ENCODE measurements around the gene SFXN5. TPM values are rescaled to one million over a fixed set of nuclear protein-coding genes. Genes with fewer than 3 reads are reported as not detected.

The SFXN5 gene
- total RNA-seq, 1 donor from 2014 or later = 21.8 TPM

DNA sequence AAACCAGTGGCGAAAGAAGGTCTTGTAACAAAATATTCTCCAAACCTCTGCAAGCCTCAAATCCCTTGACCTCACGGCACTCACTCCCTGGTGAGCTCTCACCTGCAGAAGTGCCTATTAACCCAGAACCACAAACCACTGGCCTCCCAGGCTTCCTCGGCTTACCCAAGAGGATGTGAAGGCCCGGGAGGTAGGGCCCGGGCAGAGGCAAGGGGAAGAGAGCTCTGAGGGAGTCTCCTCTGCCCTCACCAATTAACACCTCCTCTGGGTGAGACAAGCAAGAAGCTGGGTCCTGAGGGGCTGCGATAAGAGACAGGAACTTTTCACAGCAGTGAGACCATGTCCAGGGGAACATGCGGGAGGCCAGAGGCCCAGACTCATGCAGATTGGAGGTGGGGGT, 100.5 kb downstream of the SFXN5 start:
- H3K27ac Mint-ChIP-seq (ENCODE audit: unreplicated experiment) = no peak overlapping the region
- no peaks in the 10 kb centered on the region for H3K27me3 Mint-ChIP-seq (ENCODE audit: low read depth)
- H3K36me3 Mint-ChIP-seq (ENCODE audit: low read depth) = no peaks in the 10 kb centered on the region

DNA sequence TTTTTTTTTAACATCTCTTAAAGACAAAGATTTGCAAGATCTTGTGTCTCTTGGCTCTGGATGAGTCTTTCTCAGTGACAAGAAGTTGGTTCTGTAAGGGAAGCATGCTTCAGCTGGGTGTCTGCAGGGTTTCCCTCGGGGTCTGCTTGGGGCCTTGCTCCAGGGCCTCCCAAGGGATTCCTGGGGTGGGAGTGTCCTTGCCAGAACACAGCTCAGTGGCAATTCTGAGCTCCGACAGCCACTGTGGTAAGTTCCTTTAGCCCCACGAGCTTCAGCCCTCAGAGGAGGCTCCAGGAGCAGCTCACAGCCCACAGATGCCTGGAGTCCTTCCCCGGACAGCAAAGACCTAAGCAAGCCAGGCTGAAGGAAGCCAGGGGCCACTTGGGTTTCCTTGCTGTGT, 101.8 kb downstream of the SFXN5 start:
- TF ChIP-seq, protein P1, sequence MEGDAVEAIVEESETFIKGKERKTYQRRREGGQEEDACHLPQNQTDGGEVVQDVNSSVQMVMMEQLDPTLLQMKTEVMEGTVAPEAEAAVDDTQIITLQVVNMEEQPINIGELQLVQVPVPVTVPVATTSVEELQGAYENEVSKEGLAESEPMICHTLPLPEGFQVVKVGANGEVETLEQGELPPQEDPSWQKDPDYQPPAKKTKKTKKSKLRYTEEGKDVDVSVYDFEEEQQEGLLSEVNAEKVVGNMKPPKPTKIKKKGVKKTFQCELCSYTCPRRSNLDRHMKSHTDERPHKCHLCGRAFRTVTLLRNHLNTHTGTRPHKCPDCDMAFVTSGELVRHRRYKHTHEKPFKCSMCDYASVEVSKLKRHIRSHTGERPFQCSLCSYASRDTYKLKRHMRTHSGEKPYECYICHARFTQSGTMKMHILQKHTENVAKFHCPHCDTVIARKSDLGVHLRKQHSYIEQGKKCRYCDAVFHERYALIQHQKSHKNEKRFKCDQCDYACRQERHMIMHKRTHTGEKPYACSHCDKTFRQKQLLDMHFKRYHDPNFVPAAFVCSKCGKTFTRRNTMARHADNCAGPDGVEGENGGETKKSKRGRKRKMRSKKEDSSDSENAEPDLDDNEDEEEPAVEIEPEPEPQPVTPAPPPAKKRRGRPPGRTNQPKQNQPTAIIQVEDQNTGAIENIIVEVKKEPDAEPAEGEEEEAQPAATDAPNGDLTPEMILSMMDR (conservative IDR thresholded peaks at IDR 0.05) = no peak
- H3K9me3 Mint-ChIP-seq = no peaks in the 10 kb centered on the region
- peaks cover 5% of the 10 kb centered on the region for H3K4me1 Mint-ChIP-seq
- DNase-seq (ENCODE audit: low read depth, low spot score) = no peak
- no peak overlapping the region for H3K27ac Mint-ChIP-seq (ENCODE audit: unreplicated experiment)
- H3K36me3 Mint-ChIP-seq (ENCODE audit: low read depth) = no peaks in the 10 kb centered on the region
- no peak overlapping the region for H3K4me3 Mint-ChIP-seq
- no peaks in the 10 kb centered on the region for H3K27me3 Mint-ChIP-seq (ENCODE audit: low read depth)

More for the DNA sequence above, 100.5 kb downstream of the SFXN5 start:
- TF ChIP-seq, protein P1 (conservative IDR thresholded peaks at IDR 0.05) = no peak
- Mint-ChIP-seq H3K4me1 (peaks cover 5% of the 10 kb centered on the region), H3K4me3 (no peak overlapping the region), H3K9me3 (no peaks in the 10 kb centered on the region)
- no peak for DNase-seq (ENCODE audit: low read depth, low spot score)

DNA sequence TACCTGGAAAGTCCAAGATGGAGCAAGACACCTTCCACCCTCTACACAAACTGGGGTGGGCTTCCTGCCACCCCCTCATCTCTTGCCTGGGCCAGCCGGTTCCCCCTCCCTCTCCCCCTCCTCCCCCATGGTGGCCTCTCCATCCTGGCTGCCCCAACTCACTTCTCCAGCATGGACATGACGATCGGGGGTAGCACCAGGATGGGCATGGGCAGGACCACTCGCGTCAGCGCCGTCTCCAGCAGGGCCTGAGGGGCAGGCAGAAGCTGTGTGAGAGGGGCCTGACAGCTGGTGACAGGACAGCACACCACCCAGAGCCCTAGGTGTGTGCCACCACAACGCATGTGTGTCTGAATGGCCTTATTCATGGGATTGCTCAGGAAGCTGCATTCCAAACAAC, 103.2 kb downstream of the SFXN5 start:
- Mint-ChIP-seq H3K27me3 (ENCODE audit: low read depth) (no peaks in the 10 kb centered on the region), H3K36me3 (ENCODE audit: low read depth) (no peaks in the 10 kb centered on the region), H3K27ac (ENCODE audit: unreplicated experiment) (no peak overlapping the region), H3K9me3 (no peaks in the 10 kb centered on the region), H3K4me1 (peaks cover 5% of the 10 kb centered on the region), H3K4me3 (no peak overlapping the region)
- no peak for DNase-seq (ENCODE audit: low read depth, low spot score)
- TF ChIP-seq, protein P1 (conservative IDR thresholded peaks at IDR 0.05) = no peak

DNA sequence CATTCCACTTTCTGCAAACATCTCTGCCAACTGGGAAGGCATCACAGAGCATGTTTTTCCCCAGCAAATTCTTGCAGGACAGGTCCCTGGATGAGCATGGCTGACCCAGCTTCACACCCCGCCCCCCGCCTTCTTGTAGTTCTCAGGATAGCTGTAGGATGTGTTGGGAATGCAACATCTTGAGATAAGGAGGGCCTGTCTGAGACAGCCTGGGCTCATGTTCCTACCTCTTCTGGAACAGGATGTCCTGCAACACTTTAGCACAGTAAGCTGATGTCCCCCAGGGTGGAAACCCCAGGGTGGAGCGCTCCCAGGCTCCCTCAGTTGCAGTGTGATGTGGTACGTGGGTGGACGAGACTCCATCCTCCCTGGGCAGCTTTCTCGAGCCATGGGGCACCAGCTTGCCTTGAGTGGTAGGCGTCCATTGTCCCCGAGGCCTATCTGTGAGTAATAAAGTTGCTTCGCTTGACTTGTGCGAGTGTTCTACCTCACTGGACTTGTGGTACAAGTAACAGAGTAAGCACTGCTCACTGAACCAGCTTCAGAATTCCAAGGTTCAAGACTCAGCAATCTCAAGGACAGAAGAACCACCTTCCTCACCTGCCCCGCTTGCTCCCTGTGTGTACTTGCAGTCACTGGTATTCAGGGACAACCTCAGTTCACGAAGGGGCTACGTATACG, 105.6 kb downstream of the SFXN5 start:
- H3K27me3 Mint-ChIP-seq (ENCODE audit: low read depth) = peaks cover 2% of the 10 kb centered on the region
- H3K9me3 Mint-ChIP-seq = no peaks in the 10 kb centered on the region
- H3K36me3 Mint-ChIP-seq (ENCODE audit: low read depth) = peaks cover under 1% of the 10 kb centered on the region
- no peak for DNase-seq (ENCODE audit: low read depth, low spot score)
- TF ChIP-seq, protein P1 (conservative IDR thresholded peaks at IDR 0.05) = no peak
- no peak overlapping the region for H3K27ac Mint-ChIP-seq (ENCODE audit: unreplicated experiment)
- peaks cover 6% of the 10 kb centered on the region for H3K4me1 Mint-ChIP-seq
- no peak overlapping the region for H3K4me3 Mint-ChIP-seq

DNA sequence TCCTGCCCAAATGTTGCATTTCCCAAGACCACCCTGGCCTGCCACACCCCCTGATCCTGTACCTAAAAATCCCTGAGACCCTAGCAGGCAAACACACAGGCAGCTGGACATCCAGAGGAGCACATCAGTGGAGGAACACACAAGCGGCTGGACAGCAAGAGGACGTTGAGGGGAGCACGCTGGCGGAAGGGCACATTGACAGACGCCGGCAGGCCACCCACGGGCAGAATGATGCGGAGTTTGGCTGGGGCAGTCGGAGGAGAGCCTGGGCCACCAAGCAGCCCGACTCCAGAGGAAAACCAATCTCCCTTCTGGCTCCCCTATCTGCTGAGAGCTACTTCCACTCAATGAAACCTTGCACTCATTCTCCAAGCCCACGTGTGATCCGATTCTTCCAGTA, 106.5 kb downstream of the SFXN5 start:
- Mint-ChIP-seq H3K27me3 (ENCODE audit: low read depth) (peaks cover 3% of the 10 kb centered on the region), H3K36me3 (ENCODE audit: low read depth) (peaks cover 2% of the 10 kb centered on the region), H3K4me1 (peaks cover 9% of the 10 kb centered on the region), H3K27ac (ENCODE audit: unreplicated experiment) (no peak overlapping the region), H3K9me3 (no peaks in the 10 kb centered on the region), H3K4me3 (no peak overlapping the region)
- TF ChIP-seq, protein P1 (conservative IDR thresholded peaks at IDR 0.05) = no peak
- no peak for DNase-seq (ENCODE audit: low read depth, low spot score)

Data from neural crest cell (in vitro differentiated cells).